ENCODE measurements around the gene RAB11FIP4.
A peak's percentile ranks its signal among the peaks of the same experiment; 100 is the strongest.

Gene RAB11FIP4

GRCh38 chr17:31412511-31412910 lies 21.0 kb downstream of the RAB11FIP4 start:
- DNase-seq: no peak

- no peak for DNase-seq
Observed at GRCh38 chr17:31413081-31413799, 21.8 kb downstream of the RAB11FIP4 start.

DNA sequence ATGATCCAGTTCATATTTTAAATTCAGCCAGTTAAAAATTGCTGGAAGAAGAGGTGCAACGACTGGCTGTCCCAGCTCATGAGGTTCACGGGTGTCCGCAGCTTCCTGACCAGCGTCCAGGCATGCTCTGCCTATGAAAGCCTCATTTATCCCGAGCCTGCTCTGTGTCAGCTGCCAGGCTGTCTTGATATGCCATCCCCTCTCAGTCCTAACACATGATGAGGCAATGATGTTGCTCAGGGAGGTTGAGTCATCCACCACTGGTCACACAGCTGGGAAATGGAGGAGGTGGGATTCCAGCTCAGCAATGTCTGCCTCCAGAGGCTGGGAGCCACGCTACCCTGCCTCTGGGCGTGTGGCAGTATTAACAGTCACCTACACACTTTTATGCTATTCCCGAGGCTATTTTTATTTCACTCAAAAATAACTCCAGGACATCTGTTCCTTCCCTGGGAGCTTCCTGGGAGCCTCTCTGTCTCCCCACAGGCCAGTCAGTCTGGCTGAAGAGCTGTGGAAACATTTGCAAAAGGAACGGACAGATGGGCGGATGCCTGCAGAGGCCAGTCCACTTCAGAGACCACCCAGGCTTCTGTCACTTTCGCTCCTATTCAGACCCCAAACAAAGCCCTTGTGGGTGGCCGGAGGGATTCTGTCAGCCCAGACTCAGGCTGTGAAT lies 22.5 kb downstream of the RAB11FIP4 start:
- DNase-seq: no peak

DNA sequence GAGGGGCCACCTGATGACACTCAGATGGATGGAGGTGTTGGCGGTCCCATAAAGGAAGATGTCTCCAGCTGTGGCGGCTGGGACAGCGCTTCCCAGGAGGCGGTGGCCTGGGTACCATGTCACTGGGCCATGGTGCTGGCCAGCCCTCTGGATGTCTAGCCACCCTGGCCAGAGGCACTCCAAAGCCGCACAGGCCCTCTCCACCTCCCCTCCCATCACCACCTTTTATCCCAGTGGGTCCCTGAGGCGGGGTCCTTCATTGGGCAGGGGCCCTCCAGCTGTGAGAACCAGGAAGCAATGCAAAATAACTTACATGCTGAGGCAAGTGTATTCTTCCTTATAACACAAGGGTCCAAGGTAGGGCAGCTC lies 23.1 kb downstream of the RAB11FIP4 start:
- no peak for DNase-seq

DNA sequence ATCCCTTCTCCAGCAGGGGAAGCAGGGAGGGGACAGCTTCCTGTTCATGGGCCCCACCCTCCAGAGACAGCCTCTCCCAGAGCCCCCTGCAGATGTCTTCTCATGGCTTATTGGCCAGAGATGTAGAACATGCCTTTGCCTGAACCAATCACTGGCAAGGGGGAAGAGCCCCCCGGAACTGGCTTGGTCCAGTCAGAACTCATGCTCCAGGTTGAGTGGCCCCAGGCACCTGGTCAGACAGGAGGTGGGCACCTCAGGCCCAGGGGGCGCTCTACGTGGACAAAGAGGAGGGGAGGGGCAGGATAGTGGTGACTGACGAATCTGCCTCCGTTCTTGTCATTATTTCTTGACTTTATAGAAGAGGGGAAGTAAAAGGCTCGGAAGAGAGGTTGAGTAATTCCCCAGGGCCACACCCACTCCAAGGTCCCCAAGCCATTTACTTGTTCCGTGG lies 23.6 kb downstream of the RAB11FIP4 start:
- no peak for DNase-seq

GRCh38 chr17:31415640-31416502 lies 24.4 kb downstream of the RAB11FIP4 start:
- DNase-seq: no peak

DNA sequence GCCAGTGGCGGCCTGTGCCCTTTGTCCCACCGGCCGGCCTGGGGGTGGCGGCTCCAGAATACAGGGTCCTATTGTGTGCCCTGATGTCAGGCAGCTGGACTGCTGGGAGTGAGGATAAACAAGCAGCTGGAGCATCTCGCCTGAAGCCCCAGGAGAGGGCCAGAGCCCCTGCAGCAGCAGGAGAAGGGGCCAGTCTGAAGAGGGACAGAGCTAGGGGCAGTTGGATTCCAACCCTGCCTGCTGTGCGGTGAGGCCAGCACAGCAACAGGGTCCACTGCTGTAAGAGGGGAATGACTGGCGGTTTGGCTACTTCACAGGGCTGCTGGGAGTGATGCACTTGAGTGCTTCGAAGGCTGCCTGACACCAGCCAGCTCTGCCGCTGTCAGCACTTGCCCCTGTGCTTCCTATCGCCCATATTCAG lies 25.0 kb downstream of the RAB11FIP4 start:
- DNase-seq: no peak

DNA sequence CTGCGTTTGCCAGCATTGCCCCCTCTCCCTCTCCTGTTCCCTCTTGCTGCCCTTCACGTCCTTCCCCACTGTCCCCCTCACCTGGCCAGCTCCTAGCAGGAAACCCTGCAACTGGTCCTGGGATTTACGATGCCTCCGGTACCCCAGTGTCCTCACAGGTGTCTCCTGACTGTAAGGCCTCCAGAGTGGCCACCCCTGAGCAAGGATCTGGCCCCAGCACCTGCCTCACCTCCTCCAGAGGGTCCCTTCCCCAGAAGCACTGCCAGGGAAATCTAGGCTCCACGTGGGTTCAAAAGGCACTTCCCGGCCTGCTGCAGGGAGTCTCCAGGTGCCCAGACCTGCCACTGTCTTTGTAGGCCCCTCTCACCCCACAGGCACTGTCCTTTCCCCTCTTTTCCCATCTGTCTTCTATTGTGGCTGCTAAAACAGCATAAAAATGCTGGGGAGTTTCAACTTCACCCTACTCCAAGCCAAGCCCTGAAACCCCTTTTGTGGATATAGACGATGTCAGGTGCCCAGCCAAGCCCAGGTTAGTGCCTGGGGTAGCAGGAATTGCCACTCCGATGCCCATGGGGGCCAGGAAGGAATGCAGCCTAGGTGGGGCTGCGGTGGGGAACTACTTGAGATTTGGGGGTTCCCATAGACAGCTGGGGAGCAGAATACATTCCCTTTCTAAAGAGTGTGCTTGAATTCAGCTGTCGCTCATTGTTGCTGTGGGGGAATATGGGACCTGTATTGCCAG lies 25.7 kb downstream of the RAB11FIP4 start:
- no peak for DNase-seq

DNA sequence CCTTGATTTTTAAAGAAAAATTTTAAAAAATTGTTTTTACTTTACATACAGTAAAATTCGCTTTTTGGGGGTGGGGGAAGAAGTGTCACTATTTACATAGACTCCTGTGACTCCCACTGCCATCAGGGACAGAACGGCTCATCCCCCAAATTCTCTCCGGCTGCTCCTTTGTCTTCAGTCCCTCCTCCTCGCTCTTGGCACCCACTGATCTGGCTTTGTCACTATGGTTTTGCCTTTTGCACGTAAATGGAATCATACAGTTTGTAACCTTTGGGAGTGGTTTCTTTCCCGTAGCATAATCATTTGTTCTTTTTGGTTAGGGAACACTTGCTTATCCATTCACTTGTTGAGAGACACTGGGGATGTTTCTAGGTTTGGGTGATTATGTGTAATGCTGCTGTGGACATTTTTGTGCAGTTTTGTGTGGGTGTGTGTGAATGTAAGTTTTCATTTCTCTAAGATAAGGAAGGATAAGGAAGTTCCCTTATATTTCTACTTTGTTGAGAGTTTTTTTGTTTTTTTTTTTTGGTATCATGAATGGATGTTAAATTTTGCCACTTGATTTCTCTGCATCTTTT lies 27.4 kb downstream of the RAB11FIP4 start:
- DNase-seq: no peak

- no peak for DNase-seq
Observed at GRCh38 chr17:31422443-31422842, 31.0 kb downstream of the RAB11FIP4 start.

- no peak for DNase-seq
Observed at GRCh38 chr17:31424944-31425281, 33.4 kb downstream of the RAB11FIP4 start.

- no peak for DNase-seq
Observed at GRCh38 chr17:31425282-31426040, 34.0 kb downstream of the RAB11FIP4 start.

DNA sequence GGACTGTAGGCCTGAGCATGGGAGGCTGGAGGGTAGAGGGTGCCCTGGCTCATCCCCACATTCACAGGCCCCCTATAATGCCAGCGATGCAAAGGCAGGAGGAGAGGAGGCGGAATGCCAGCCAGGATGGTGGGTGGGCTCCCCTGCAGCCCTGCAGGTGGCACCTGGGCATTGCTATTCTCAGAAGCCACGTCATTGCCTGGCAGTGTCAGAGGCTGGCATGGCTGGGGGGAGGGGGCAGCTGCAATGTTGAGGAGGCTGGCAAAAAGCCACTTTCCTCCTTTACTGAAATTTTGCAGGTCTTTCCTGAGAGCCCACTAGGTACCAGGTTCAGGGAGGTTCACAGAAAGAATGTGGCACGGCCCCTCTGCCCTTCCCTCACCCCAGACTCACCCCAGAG lies 36.2 kb downstream of the RAB11FIP4 start:
- DNase-seq: no peak

DNA sequence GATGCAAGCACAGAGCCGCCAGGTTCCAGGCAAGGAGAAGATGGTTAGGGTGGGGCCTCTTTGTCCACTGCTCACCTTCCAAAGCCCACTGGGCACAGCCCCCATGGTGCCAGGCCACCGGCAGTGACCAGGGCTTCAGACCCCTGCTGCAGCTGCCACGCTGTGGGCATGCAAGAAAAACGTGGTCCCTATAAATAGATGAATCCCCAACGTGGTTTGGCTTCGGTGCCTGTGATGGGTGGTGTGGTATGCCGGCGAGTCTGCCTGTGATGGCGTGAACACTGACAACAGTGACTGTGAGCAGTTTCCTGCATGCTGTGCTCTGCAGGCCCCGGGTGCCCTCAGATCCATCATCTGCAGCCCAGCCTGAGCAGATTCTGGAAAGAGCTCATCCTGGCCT lies 36.6 kb downstream of the RAB11FIP4 start:
- no peak for DNase-seq

- DNase-seq: no peak
Observed at GRCh38 chr17:31428512-31428911, 37.0 kb downstream of the RAB11FIP4 start.

DNA sequence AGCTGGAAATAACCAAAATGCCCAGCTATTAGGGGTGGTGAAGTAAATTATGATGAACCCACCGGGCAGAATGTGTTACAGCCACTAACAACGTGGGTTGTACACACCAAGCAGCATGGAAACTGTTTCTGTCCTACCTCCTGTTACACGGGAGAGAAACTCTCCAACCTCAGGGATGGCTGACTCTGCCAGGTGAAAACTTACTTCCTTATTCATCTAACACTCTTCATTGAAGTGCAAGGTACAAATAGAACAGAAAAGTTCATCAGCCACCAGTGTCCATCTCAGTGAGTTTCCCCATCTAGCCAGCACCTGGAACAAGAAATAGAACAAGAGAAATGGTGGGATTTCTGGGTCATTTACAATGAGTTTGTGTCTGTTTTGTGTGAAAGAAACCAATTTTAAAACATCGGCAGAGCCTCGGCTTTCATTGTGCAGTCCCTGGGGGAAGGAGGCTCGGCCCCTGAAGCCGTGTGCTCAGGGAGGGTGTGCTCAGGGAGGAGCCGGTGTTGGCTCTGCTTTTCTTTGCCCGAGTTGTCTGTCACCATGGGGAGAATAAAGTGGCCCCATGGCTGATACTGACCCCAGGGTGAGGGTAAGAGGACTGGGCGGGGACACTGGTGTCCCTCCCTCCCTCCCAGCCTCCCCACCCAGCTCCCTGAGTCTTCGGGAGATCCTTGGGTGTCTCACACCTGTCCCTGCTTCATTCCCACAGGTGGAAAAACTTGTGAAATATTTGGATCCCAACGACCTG lies 39.8 kb downstream of the RAB11FIP4 start:
- DNase-seq: no peak

DNA sequence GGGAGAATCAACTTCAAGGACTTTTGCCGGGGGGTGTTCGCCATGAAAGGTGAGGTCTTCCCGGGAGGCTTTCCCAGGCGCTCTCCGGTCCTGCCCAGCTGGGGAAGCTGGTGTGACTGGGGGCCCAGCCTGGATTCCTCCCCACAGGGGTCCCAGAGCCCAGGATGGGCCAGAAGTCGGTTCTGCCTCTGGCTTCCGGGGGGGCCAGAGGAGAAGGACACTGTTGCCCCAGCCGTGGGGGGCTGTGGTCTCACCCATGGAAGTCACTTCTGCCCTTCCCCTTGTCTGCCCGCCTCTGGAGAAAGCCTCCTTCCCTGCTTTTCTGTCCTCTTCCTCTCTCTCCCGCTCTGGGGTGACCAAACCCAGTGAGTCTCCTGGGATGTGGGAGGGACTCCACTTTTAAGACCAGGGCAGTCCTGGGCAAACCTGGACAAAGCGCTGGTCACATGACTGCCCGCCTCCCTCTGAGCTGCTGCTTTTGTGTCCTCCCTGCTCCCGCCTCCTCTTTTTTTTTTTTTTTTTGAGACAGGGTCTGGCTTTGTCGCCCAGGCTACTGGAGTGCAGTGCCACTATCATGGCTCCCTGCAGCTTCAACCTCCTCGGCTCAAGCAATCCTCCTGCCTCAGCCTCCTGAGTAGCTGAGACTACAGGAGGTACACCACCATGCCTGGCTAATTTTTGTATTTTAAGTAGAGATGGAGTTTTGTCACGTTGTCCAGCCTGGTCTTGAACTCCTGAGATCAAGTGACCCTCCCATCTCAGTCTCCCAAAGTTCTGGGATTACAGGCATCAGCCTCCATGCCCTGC lies 40.6 kb downstream of the RAB11FIP4 start:
- DNase-seq: no peak

DNA sequence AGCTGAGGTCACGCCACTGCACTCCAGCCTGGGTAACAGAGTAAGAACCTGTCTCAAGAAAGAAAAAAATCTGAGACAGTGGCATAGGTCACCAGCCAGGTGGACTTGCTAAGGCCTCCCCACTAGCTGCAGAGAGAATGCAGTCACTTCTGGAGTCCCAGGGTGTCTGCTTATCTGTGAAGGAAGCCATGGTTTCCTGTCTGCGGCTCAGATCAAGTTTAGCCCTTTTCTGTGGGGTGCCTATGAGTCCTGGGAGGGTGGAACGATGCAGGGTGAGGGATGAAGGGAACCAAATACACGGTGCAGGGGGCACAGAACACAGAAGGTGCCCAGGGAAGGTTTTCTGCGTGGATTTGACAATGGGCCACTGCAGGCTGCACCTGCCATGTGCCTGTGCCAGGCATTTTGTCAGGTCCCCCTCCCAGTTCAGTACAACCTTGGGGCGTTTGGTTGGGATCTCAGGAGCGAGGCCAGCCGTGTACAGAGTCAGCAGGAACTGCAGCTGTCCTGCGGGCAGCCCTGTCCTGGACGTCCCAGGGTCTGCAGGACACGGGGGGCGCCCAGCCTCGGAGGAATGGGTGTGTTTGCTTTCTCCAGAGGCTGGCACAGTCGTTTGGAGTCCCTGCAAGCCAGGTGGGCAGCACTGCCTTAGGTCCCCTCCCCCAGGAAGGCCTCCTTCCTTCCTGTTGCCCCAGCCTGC lies 41.8 kb downstream of the RAB11FIP4 start:
- peak in 1 of 2 experiments; percentile 16 for DNase-seq

Data from activated CD4-positive, alpha-beta T cell treated with anti-CD3 and anti-CD28 coated beads, Interleukin-2, amount 50 U/mL, for 48 hours (primary cell).